Activated CD8-positive, alpha-beta T cell treated with anti-CD3 and anti-CD28 coated beads for 36 hours (primary cell): ENCODE data around the gene CEP350. TPM values are rescaled to one million over a fixed set of nuclear protein-coding genes. Genes with fewer than 3 reads are reported as not detected.

Experiments
- ATAC-seq: fragments of 200-7000 bp; cut with Tn5 transposase; one replicate; pipeline ENCODE4 v1.10.0; 2021; ENCODE audit warnings: mild to moderate bottlenecking, moderate library complexity
- CTCF ChIA-PET: fragments of 350-600 bp; sonication (Branson Sonifier 250); formaldehyde crosslinking; loops from one replicate; lab custom pipeline; 2021; ENCODE audit warnings: antibody characterized with exemption; lab: Charles Lee
- POLR2A ChIA-PET: fragments of 350-600 bp; sonication (Branson Sonifier 250); formaldehyde crosslinking; loops from one replicate; lab custom pipeline; 2021; ENCODE audit warnings: antibody characterized with exemption; lab: Charles Lee
- DNase-seq: peaks from one replicate; pipeline ENCODE4 v3.0.0-alpha.2; 2020
- H3K27ac Mint-ChIP-seq: one replicate; pipeline ENCODE4 v1.8.0; 2021; ENCODE audit warnings: mild to moderate bottlenecking, mixed read lengths
- H3K27me3 Mint-ChIP-seq: one replicate; pipeline ENCODE4 v1.8.0; 2021; ENCODE audit warnings: mixed read lengths
- H3K36me3 Mint-ChIP-seq: one replicate; pipeline ENCODE4 v1.8.0; 2021; ENCODE audit warnings: low read depth, mixed read lengths
- H3K4me1 Mint-ChIP-seq: one replicate; pipeline ENCODE4 v1.8.0; 2021; ENCODE audit warnings: low read depth, mixed read lengths
- H3K4me3 Mint-ChIP-seq: one replicate; pipeline ENCODE4 v1.8.0; 2021; ENCODE audit warnings: mild to moderate bottlenecking, moderate library complexity, mixed read lengths
- H3K9me3 Mint-ChIP-seq: one replicate; pipeline ENCODE4 v1.8.0; 2021; ENCODE audit warnings: mixed read lengths
- CTCF ChIP-seq: fragments of 200-600 bp; IDR thresholded peaks from one replicate; pipeline ENCODE4 v1.8.0; 2022; ENCODE audit warnings: antibody characterized with exemption, mild to moderate bottlenecking
- intact Hi-C: fragments of 100-400 bp; cut with micrococcal nuclease; formaldehyde crosslinking; loops from one replicate; pipeline ENCODE4 v1.10.0; 2022
- total RNA-seq, 2 experiments: library from RNA; stranded (reverse); gene quantifications; one replicate each; pipeline ENCODE4 v1.2.3, GENCODE V29; 2021

The CEP350 gene
- total RNA-seq, 2 experiments from 2014 or later, result 38.9 to 42.3 TPM

- H3K9me3 Mint-ChIP-seq, result no peaks in the 10 kb centered on the region
- ChIA-PET POLR2A (no interaction called here), CTCF (no interaction called here)
- DNase-seq (no peak), ATAC-seq (peak; percentile 30)
- H3K27me3 Mint-ChIP-seq, result no peaks in the 10 kb centered on the region
- intact Hi-C loops, result no loop called here
- H3K27ac Mint-ChIP-seq, result no peak overlapping the region
- H3K4me3 Mint-ChIP-seq, result no peak overlapping the region
- H3K4me1 Mint-ChIP-seq, result peaks cover 3% of the 10 kb centered on the region
- H3K36me3 Mint-ChIP-seq, result peaks cover 32% of the 10 kb centered on the region
- no peak for TF ChIP-seq CTCF
Observed at GRCh38 chr1:180057883-180058396, 103.3 kb downstream of the CEP350 start.

GRCh38 chr1:180061019-180061418 lies 106.4 kb downstream of the CEP350 start:
- intact Hi-C loops, result no loop called here
- Mint-ChIP-seq H3K9me3 (no peaks in the 10 kb centered on the region), H3K4me1 (peaks cover 3% of the 10 kb centered on the region), H3K27me3 (no peaks in the 10 kb centered on the region), H3K27ac (no peak overlapping the region), H3K4me3 (no peak overlapping the region), H3K36me3 (peaks cover 25% of the 10 kb centered on the region)
- POLR2A ChIA-PET, result no interaction called here
- DNase-seq (no peak), ATAC-seq (no peak)
- TF ChIP-seq CTCF, result no peak
- CTCF ChIA-PET, result no interaction called here

GRCh38 chr1:180062452-180062971 lies 107.9 kb downstream of the CEP350 start:
- Mint-ChIP-seq H3K4me3 (no peak overlapping the region), H3K4me1 (peaks cover 3% of the 10 kb centered on the region), H3K27ac (no peak overlapping the region), H3K9me3 (no peaks in the 10 kb centered on the region), H3K27me3 (no peaks in the 10 kb centered on the region), H3K36me3 (peaks cover 28% of the 10 kb centered on the region)
- intact Hi-C loops, result no loop called here
- ATAC-seq, result no peak
- no peak for DNase-seq
- ChIA-PET POLR2A (interaction anchor here (0.6 kb wide), 1 partner anchor 10 kb away, joined by 3 read pairs; no protein-coding TSS in a partner anchor), CTCF (interaction anchor here (2.4 kb wide), 1 partner anchor 116 kb away, joined by 7 read pairs; no protein-coding TSS in a partner anchor)
- no peak for TF ChIP-seq CTCF

GRCh38 chr1:180065408-180065807 lies 110.8 kb downstream of the CEP350 start:
- ATAC-seq, result no peak
- CTCF ChIA-PET, result interaction anchor here (0.9 kb wide), 1 partner anchor 113 kb away, joined by 3 read pairs; no protein-coding TSS in a partner anchor
- H3K27me3 Mint-ChIP-seq, result no peaks in the 10 kb centered on the region
- POLR2A ChIA-PET, result no interaction called here
- intact Hi-C loops, result no loop called here
- H3K4me1 Mint-ChIP-seq, result no peaks in the 10 kb centered on the region
- no peak overlapping the region for H3K27ac Mint-ChIP-seq
- no peak for TF ChIP-seq CTCF
- DNase-seq, result no peak
- H3K9me3 Mint-ChIP-seq, result no peaks in the 10 kb centered on the region
- no peak overlapping the region for H3K4me3 Mint-ChIP-seq
- peaks cover 31% of the 10 kb centered on the region for H3K36me3 Mint-ChIP-seq

GRCh38 chr1:180066150-180066549 lies 111.5 kb downstream of the CEP350 start:
- Mint-ChIP-seq H3K4me3 (no peak overlapping the region), H3K27ac (no peak overlapping the region), H3K36me3 (peaks cover 33% of the 10 kb centered on the region), H3K4me1 (no peaks in the 10 kb centered on the region), H3K9me3 (no peaks in the 10 kb centered on the region), H3K27me3 (no peaks in the 10 kb centered on the region)
- intact Hi-C loops, result no loop called here
- ChIA-PET CTCF (interaction anchor here (0.9 kb wide), 1 partner anchor 113 kb away, joined by 3 read pairs; no protein-coding TSS in a partner anchor), POLR2A (no interaction called here)
- no peak for ATAC-seq
- no peak for TF ChIP-seq CTCF
- DNase-seq, result no peak
